Rectal smooth muscle tissue (tissue), 1 donor: ENCODE results near the gene MINDY4.

Source experiments
- H3K27ac ChIP-seq: one replicate; pipeline ENCODE4 v1.7.0; 2013; ENCODE audit warnings: low read depth, low read length, inconsistent platforms
- H3K27me3 ChIP-seq: one replicate; pipeline ENCODE4 v1.7.0; 2013; ENCODE audit warnings: low read length; ENCODE audit not compliant: control insufficient read depth, insufficient read depth
- H3K36me3 ChIP-seq: one replicate; pipeline ENCODE4 v1.7.0; 2013; ENCODE audit warnings: low read length; ENCODE audit not compliant: control insufficient read depth, insufficient read depth
- H3K4me1 ChIP-seq: one replicate; pipeline ENCODE4 v1.7.0; 2013; ENCODE audit warnings: low read length; ENCODE audit not compliant: control insufficient read depth, insufficient read depth
- H3K4me3 ChIP-seq: one replicate; pipeline ENCODE4 v1.7.0; 2013; ENCODE audit warnings: low read length
- H3K9ac ChIP-seq: one replicate; pipeline ENCODE4 v1.7.0; 2013; ENCODE audit warnings: low read length

MINDY4 gene

GRCh38 chr7:30838008-30838407 lies 66.8 kb downstream of the MINDY4 start:
- no peak overlapping the region for H3K27ac ChIP-seq
- no peaks in the 10 kb centered on the region for H3K36me3 ChIP-seq
- H3K4me3 ChIP-seq: no peak overlapping the region

DNA sequence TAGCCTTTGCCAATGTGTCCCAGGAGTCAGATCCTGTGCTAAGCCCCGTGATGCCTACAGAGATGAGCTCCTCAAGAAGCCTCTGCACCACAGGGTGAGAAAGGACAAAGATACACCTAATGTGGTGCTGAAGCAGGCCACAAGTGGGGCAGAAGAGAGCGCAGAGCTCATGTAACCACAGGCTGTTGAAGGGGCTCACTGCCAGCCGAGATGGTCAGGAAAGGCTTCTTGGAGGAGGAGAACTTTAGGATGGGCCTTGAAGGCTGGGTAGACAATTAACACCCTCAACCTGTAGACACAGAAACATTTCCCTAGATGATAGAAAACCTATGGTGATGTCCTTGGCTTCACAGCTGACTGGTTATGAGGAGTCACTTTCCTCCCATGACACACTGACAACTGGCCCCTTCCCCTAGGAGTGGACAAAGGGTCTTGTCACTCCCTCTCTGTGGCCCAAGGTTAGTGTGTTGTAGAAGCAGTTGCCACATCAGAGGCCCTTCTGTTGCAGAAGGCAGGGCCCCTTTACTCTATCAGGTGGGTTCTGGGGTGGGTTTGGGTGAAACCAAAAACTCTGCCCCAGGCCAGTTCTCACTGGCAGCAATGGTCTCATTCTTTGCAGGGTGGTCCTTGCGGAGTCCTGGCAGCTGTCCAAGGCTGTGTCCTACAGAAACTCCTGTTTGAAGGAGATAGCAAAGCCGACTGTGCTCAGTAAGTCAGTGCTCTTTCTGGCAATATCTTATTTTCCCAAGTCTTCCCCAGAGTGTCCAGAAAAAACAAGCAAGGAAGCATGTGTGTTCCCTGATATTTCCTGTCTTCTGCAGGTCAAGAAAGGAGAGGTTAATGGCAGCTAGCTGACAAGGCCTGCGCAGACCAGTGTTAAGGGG lies 69.2 kb downstream of the MINDY4 start:
- H3K36me3 ChIP-seq: no peaks in the 10 kb centered on the region
- no peak overlapping the region for H3K27ac ChIP-seq
- H3K4me1 ChIP-seq: peaks cover 18% of the 10 kb centered on the region
- no peak overlapping the region for H3K4me3 ChIP-seq
- no peak overlapping the region for H3K9ac ChIP-seq
- no peaks in the 10 kb centered on the region for H3K27me3 ChIP-seq

More at GRCh38 chr7:30838008-30838407, 66.8 kb downstream of the MINDY4 start:
- H3K27me3 ChIP-seq: no peaks in the 10 kb centered on the region
- peaks cover 5% of the 10 kb centered on the region for H3K4me1 ChIP-seq
- H3K9ac ChIP-seq: no peak overlapping the region

- Histone ChIP-seq H3K9ac (no peak overlapping the region), H3K27ac (no peak overlapping the region), H3K4me1 (peaks cover 24% of the 10 kb centered on the region), H3K27me3 (no peaks in the 10 kb centered on the region), H3K4me3 (no peak overlapping the region), H3K36me3 (no peaks in the 10 kb centered on the region)
Observed at GRCh38 chr7:30841025-30841735, 70.0 kb downstream of the MINDY4 start.

DNA sequence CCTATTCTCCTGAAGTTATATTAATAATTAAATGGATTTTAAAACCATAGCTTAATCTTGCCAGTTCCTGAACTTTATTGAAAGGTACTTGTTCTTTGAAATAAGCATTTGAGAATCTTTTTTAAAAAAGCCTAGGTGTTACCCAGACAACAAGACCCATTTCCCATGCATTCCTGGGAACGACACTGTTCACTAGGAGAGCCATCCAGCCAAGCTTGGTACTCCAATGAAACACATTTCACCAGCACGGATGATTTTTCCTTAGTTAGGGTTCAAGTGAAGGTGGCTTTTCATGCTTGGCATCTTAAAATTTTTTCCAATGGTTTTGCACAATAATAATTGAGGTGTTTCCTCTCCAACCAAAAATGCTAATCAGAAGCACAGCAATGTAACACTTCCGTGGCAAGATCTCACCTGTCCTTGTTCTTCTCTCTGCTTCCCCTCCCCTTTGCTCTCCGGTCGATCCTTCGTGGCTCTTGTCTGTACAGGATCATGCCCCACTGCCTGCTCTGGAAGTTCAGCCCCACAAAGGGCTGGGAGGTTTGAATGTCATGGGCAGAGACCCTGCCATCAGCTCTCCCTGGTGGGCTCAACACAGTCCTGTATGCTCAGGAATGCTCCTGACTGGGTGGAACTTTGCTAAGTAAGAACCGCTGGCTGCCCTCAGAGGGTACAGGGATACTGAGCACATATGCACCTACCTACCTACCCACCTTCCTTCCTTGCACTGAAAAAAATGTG lies 70.8 kb downstream of the MINDY4 start:
- H3K4me1 ChIP-seq: peaks cover 25% of the 10 kb centered on the region
- H3K27ac ChIP-seq: no peak overlapping the region
- no peak overlapping the region for H3K4me3 ChIP-seq
- no peaks in the 10 kb centered on the region for H3K27me3 ChIP-seq
- H3K9ac ChIP-seq: no peak overlapping the region
- H3K36me3 ChIP-seq: no peaks in the 10 kb centered on the region

DNA sequence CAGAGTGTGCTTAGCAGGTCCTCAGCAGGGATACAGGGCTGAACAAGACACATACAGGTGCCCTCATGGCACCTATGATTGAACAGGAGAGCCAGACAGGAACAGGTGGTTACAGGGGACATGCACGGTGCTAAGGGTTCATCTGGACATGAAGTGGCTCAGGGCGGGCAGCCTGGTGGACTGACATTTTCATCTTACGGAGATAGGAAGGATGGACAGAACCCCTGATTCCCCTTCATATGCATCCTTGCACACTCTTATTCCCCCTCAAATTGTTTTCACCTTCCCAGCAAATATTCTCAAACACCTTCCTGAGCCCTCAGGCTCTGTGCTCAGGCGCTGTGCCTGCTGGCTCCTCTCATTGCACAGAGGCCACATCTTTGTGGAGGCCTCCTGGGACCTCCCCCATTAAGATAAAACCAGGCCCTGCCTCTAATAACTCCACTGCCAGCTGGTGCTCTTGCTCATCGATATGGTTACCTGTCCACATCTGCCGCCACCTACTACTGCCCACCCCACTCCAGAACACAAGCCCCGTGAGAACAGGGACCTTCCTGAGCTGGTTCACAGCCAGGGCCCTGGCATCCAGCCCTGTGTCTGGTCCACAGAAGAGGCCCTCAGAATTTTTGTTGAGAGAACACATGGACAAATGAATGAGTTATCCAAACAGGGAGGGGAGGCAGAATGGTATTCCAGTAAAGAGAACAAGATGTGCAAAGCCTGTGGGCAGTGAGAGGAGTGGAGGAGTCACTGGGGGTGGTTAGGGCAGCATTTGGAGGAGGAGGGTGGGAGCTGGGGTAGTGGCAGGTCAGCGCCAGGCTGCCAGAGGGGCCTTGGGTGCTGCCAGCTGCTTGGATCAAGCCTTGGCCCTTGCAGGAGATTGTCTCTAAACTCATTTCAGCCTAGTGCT lies 71.6 kb downstream of the MINDY4 start:
- H3K27me3 ChIP-seq: no peaks in the 10 kb centered on the region
- no peak overlapping the region for H3K4me3 ChIP-seq
- H3K36me3 ChIP-seq: no peaks in the 10 kb centered on the region
- H3K27ac ChIP-seq: peak overlapping the region; percentile 80
- H3K9ac ChIP-seq: no peak overlapping the region
- peaks cover 21% of the 10 kb centered on the region for H3K4me1 ChIP-seq

DNA sequence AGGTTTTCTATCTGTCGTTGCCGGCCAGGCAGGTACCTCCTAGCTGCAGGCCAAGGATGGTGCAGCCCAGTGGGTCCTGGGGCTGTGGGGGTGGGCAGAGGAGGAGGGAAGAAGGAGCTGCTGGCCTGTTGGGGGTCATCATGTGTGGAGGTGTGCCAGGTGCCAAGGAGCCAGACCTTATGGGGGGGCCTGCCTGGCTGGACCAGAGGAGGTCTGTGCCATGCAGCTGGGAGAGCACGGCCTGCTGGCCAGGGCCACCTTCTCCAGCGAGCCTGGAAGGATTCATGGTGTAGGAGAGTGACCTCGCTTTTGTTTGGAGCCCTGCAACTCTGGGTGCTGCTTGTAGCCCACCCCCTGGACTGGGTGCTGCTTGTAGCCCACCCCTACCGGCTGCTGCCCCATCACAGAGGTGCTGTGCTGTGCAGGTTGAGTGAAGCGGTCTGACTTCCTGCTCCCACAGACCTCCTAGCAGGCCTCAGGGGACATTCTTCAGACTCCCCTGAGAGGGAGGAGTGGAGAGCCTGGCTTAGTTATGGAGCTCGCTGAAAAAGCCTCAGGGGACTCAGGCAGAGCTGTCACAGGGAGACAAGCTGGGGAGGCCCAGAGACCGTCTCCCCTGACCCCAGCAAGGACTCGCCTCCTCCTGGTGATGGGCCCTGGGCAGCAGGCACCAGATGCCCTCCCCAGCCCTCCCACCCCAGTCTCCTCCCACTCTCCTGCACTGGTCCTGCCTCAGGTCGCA lies 72.7 kb downstream of the MINDY4 start:
- Histone ChIP-seq H3K4me1 (peaks cover 24% of the 10 kb centered on the region), H3K27ac (peak overlapping the region; percentile 80)

GRCh38 chr7:30844483-30844874 lies 73.3 kb downstream of the MINDY4 start:
- Histone ChIP-seq H3K27ac (peak overlapping the region; percentile 84), H3K4me3 (no peak overlapping the region), H3K27me3 (no peaks in the 10 kb centered on the region), H3K4me1 (peaks cover 24% of the 10 kb centered on the region), H3K36me3 (no peaks in the 10 kb centered on the region), H3K9ac (no peak overlapping the region)

More for the DNA sequence above, 72.7 kb downstream of the MINDY4 start:
- Histone ChIP-seq H3K27me3 (no peaks in the 10 kb centered on the region), H3K4me3 (no peak overlapping the region), H3K36me3 (no peaks in the 10 kb centered on the region), H3K9ac (no peak overlapping the region)

GRCh38 chr7:30844916-30845315 lies 73.7 kb downstream of the MINDY4 start:
- Histone ChIP-seq H3K36me3 (no peaks in the 10 kb centered on the region), H3K9ac (no peak overlapping the region), H3K4me1 (peaks cover 24% of the 10 kb centered on the region), H3K27me3 (no peaks in the 10 kb centered on the region), H3K27ac (peak overlapping the region; percentile 84), H3K4me3 (no peak overlapping the region)

GRCh38 chr7:30845426-30846135 lies 74.4 kb downstream of the MINDY4 start:
- H3K9ac ChIP-seq: no peak overlapping the region
- H3K27ac ChIP-seq: peak overlapping the region; percentile 84
- peaks cover 24% of the 10 kb centered on the region for H3K4me1 ChIP-seq
- H3K36me3 ChIP-seq: no peaks in the 10 kb centered on the region
- no peaks in the 10 kb centered on the region for H3K27me3 ChIP-seq
- no peak overlapping the region for H3K4me3 ChIP-seq

- Histone ChIP-seq H3K9ac (no peak overlapping the region), H3K36me3 (no peaks in the 10 kb centered on the region), H3K27ac (peak overlapping the region; percentile 84), H3K4me1 (peaks cover 26% of the 10 kb centered on the region), H3K27me3 (no peaks in the 10 kb centered on the region), H3K4me3 (no peak overlapping the region)
Observed at GRCh38 chr7:30846378-30846777, 75.2 kb downstream of the MINDY4 start.
